NCI-H1930 (cell line): ENCODE measurements around the gene PCBP2.
"Not testable (repeated sequence)": the region's sequence is repeated elsewhere in the genome, so short reads cannot be mapped to it uniquely, and the experiment has no call there.

ENCODE experiments used
- DNase-seq, 2 experiments: peaks; one replicate each; lab custom pipeline; 2025; lab: John Stamatoyannopoulos, UW

Gene PCBP2

GRCh38 chr12:53441040-53441833, 10.7 kb upstream of the PCBP2 start, which contains the start of gene PRR13:
Gene PRR13, plus strand, starts transcription at chr12:53441734. Its CDS starts 981 bp downstream, at chr12:53442715.
- DNase-seq: peak; percentile 96 to 97

GRCh38 chr12:53443955-53444354, 7.9 kb upstream of the PCBP2 start:
- DNase-seq: no peak

- DNase-seq: not testable (repeated sequence)
These were observed 7.1 kb upstream of the PCBP2 start for GRCh38 chr12:53444593-53445325.

GRCh38 chr12:53450936-53451335, 966 bp upstream of the PCBP2 start:
- DNase-seq: no peak

GRCh38 chr12:53452159-53453077, 516 bp downstream of the PCBP2 start:
- peak; percentile 67 to 75 for DNase-seq

GRCh38 chr12:53453953-53454640, 2.2 kb downstream of the PCBP2 start:
- no peak for DNase-seq

- no peak for DNase-seq
These were observed 2.8 kb downstream of the PCBP2 start for GRCh38 chr12:53454707-53455106.

- no peak for DNase-seq
These were observed 4.9 kb downstream of the PCBP2 start for GRCh38 chr12:53456654-53457366.

- DNase-seq: no peak
These were observed 7.2 kb downstream of the PCBP2 start for GRCh38 chr12:53459097-53459496.

GRCh38 chr12:53461059-53461458, 9.2 kb downstream of the PCBP2 start:
- no peak for DNase-seq

- DNase-seq: no peak
These were observed 9.7 kb downstream of the PCBP2 start for GRCh38 chr12:53461591-53461990.

- no peak for DNase-seq
These were observed 11.0 kb downstream of the PCBP2 start for GRCh38 chr12:53462935-53463334.

- DNase-seq: no peak
These were observed 12.1 kb downstream of the PCBP2 start for GRCh38 chr12:53463802-53464560.

- DNase-seq: no peak
These were observed 12.9 kb downstream of the PCBP2 start for GRCh38 chr12:53464685-53465418.

- no peak for DNase-seq
These were observed 13.8 kb downstream of the PCBP2 start for GRCh38 chr12:53465679-53466078.

GRCh38 chr12:53466640-53467039, 14.7 kb downstream of the PCBP2 start:
- DNase-seq: no peak

- DNase-seq: no peak
These were observed 15.2 kb downstream of the PCBP2 start for GRCh38 chr12:53467082-53467481.

- DNase-seq: no peak
These were observed 16.0 kb downstream of the PCBP2 start for GRCh38 chr12:53467880-53468279.

GRCh38 chr12:53468282-53468681, 16.4 kb downstream of the PCBP2 start:
- DNase-seq: no peak
